Endodermal cell (in vitro differentiated cells): ENCODE data around the gene DOCK4. TPM values are rescaled to one million over a fixed set of nuclear protein-coding genes. Genes with fewer than 3 reads are reported as not detected.

Experiments
- DNase-seq: peaks from one replicate; pipeline ENCODE4 v3.0.0-alpha.2; 2017
- H3K27ac ChIP-seq: 2 replicates; pipeline ENCODE4 v1.5.1; 2013; ENCODE audit warnings: mild to moderate bottlenecking, low read depth, low read length, moderate library complexity
- H3K27me3 ChIP-seq: 2 replicates; pipeline ENCODE4 v1.6.1; 2013; ENCODE audit warnings: mild to moderate bottlenecking, low read length, moderate library complexity; ENCODE audit not compliant: insufficient read depth, control insufficient read depth, poor library complexity, severe bottlenecking
- H3K36me3 ChIP-seq: 2 replicates; pipeline ENCODE4 v1.7.0; 2013; ENCODE audit warnings: mild to moderate bottlenecking, low read length, moderate library complexity; ENCODE audit not compliant: control insufficient read depth, insufficient read depth
- H3K4me1 ChIP-seq: one replicate; pipeline ENCODE4 v1.7.0; 2013; ENCODE audit warnings: low read length; ENCODE audit not compliant: control insufficient read depth, insufficient read depth
- H3K4me3 ChIP-seq: 2 replicates; pipeline ENCODE4 v1.5.1; 2013; ENCODE audit warnings: mild to moderate bottlenecking, low read length, moderate library complexity
- H3K9ac ChIP-seq: 2 replicates; pipeline ENCODE4 v1.6.1; 2013; ENCODE audit warnings: mild to moderate bottlenecking, low read length, moderate library complexity; ENCODE audit not compliant: poor library complexity, severe bottlenecking; ENCODE audit errors: extremely low read depth
- H3K9me3 ChIP-seq: 2 replicates; pipeline ENCODE4 v1.6.1; 2013; ENCODE audit warnings: mild to moderate bottlenecking, low read length, moderate library complexity; ENCODE audit not compliant: control insufficient read depth
- H3K27ac Mint-ChIP-seq: 2 replicates; pipeline ENCODE4 v1.8.0; 2020; ENCODE audit warnings: mixed read lengths
- H3K27me3 Mint-ChIP-seq: 2 replicates; pipeline ENCODE4 v1.8.0; 2021; ENCODE audit warnings: mild to moderate bottlenecking, mixed read lengths; ENCODE audit not compliant: insufficient read depth
- H3K36me3 Mint-ChIP-seq: 2 replicates; pipeline ENCODE4 v1.8.0; 2020; ENCODE audit warnings: low read depth, mixed read lengths
- H3K4me1 Mint-ChIP-seq: 2 replicates; pipeline ENCODE4 v1.8.0; 2020; ENCODE audit warnings: mixed read lengths
- H3K4me3 Mint-ChIP-seq: 2 replicates; pipeline ENCODE4 v1.8.0; 2020; ENCODE audit warnings: mild to moderate bottlenecking, moderate library complexity, mixed read lengths
- H3K9me3 Mint-ChIP-seq: 2 replicates; pipeline ENCODE4 v1.8.0; 2020; ENCODE audit warnings: mild to moderate bottlenecking, mixed read lengths
- WGBS, 2 experiments: methylation state at CpG; one replicate each; pipeline versions ENCODE4 v1.1.5 to v1.1.7; 2013; ENCODE audit warnings: missing lambda C conversion rate in 2 of 2, mixed read lengths in 1 of 2; ENCODE audit not compliant: insufficient coverage in 1 of 2, insufficient read length in 1 of 2; 5-methylcytosine and 5-hydroxymethylcytosine counted together
- total RNA-seq, 2 donors: library from RNA; stranded (reverse); fragmentation: NEBNext Ultra II Directional in 1 of 2; extraction: Animal tissue kit (Norgen Biotek cat#: 25700) in 1 of 2; gene quantifications; 2 replicates in 1 of 2; 3 replicates in 1 of 2; pipeline ENCODE4 v1.2.1, GENCODE V29; 2021
- TF ChIP-seq, protein P1 (sequence below): fragments of 200-600 bp; sonication (generic); conservative IDR thresholded peaks from 2 replicates; pipeline ENCODE4 v1.5.0; 2021; ENCODE audit warnings: antibody characterized with exemption, mild to moderate bottlenecking

The DOCK4 gene
- total RNA-seq, 2 donors from 2014 or later, result 11.2 to 15.3 TPM

DNA sequence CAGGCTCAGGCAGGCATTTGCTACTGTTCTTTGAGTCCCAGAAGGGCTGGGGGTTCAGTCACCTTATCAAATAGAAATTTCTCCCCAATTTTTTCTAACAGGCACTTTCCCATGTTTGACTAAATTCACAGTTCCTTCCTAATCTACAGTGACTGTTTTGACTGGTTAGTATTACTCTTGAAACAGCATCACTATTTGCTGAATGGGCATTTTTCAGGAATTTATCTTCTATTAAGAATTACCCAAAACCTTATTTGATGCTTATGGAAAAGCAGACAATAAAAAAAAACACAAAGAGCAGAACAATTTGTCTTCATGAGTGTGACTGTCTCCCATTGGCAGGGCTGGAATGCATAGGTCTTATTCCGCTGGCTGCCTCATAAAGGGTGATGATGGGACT is 269.0 kb downstream of the DOCK4 start:
- H3K36me3 Mint-ChIP-seq, result peaks cover 30% of the 10 kb centered on the region
- no peak for DNase-seq

GRCh38 chr7:111933609-111934008 is 272.6 kb downstream of the DOCK4 start:
- no peaks in the 10 kb centered on the region for H3K36me3 ChIP-seq
- Mint-ChIP-seq H3K27ac (no peak overlapping the region), H3K36me3 (peaks cover 11% of the 10 kb centered on the region), H3K4me1 (peaks cover 36% of the 10 kb centered on the region), H3K27me3 (no peaks in the 10 kb centered on the region), H3K9me3 (no peaks in the 10 kb centered on the region), H3K4me3 (no peak overlapping the region)
- H3K27me3 ChIP-seq, result no peaks in the 10 kb centered on the region
- H3K27ac ChIP-seq, result no peak overlapping the region
- H3K9ac ChIP-seq, result no peak overlapping the region
- H3K4me3 ChIP-seq, result no peak overlapping the region
- no peaks in the 10 kb centered on the region for H3K9me3 ChIP-seq
- DNase-seq, result no peak
- peaks cover 2% of the 10 kb centered on the region for H3K4me1 ChIP-seq
- 97% methylated on average over 4 of the region's 4 CpGs; no CpG with 5 or more reads in 1 of the 2 experiments for WGBS, 2 experiments
- TF ChIP-seq, protein P1, sequence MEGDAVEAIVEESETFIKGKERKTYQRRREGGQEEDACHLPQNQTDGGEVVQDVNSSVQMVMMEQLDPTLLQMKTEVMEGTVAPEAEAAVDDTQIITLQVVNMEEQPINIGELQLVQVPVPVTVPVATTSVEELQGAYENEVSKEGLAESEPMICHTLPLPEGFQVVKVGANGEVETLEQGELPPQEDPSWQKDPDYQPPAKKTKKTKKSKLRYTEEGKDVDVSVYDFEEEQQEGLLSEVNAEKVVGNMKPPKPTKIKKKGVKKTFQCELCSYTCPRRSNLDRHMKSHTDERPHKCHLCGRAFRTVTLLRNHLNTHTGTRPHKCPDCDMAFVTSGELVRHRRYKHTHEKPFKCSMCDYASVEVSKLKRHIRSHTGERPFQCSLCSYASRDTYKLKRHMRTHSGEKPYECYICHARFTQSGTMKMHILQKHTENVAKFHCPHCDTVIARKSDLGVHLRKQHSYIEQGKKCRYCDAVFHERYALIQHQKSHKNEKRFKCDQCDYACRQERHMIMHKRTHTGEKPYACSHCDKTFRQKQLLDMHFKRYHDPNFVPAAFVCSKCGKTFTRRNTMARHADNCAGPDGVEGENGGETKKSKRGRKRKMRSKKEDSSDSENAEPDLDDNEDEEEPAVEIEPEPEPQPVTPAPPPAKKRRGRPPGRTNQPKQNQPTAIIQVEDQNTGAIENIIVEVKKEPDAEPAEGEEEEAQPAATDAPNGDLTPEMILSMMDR, result no peak

More for the DNA sequence above, 269.0 kb downstream of the DOCK4 start:
- H3K27ac Mint-ChIP-seq, result no peak overlapping the region
- 80 to 82% methylated on average over 1 of the region's 1 CpG for WGBS, 2 experiments
- Histone ChIP-seq H3K9ac (no peak overlapping the region), H3K36me3 (peaks cover 3% of the 10 kb centered on the region), H3K27me3 (no peaks in the 10 kb centered on the region), H3K9me3 (peaks cover 23% of the 10 kb centered on the region), H3K4me3 (no peak overlapping the region), H3K27ac (no peak overlapping the region), H3K4me1 (no peaks in the 10 kb centered on the region)
- H3K4me3 Mint-ChIP-seq, result no peak overlapping the region
- H3K4me1 Mint-ChIP-seq, result peaks cover 19% of the 10 kb centered on the region
- TF ChIP-seq, protein P1, result no peak
- H3K9me3 Mint-ChIP-seq, result peaks cover 14% of the 10 kb centered on the region
- H3K27me3 Mint-ChIP-seq, result no peaks in the 10 kb centered on the region

DNA sequence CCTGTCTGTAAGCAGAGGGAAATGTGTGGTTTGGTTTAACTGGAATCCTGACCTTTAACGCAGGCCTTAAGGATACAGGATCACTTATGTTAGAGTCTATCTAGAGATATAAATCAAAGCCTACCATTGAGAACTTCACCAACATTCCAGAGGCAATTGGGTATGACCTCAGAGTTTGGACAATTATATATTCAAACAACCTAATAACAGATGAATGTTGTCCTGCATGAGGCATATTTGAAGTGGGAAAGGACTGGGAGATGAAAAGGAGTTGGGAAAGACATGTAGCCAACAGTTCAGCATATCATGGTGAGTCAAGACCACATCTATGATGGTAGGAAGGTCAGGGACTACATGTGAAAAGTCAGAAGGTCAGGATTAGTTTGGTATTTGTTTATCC is 274.2 kb downstream of the DOCK4 start:
- Histone ChIP-seq H3K27me3 (no peaks in the 10 kb centered on the region), H3K4me1 (peaks cover 2% of the 10 kb centered on the region), H3K36me3 (no peaks in the 10 kb centered on the region), H3K4me3 (no peak overlapping the region), H3K27ac (no peak overlapping the region), H3K9ac (no peak overlapping the region), H3K9me3 (no peaks in the 10 kb centered on the region)
- 100% methylated on average over 1 of the region's 1 CpG; no CpG with 5 or more reads in 1 of the 2 experiments for WGBS, 2 experiments
- no peaks in the 10 kb centered on the region for H3K9me3 Mint-ChIP-seq
- DNase-seq, result no peak
- no peak overlapping the region for H3K4me3 Mint-ChIP-seq
- TF ChIP-seq, protein P1, result no peak
- H3K36me3 Mint-ChIP-seq, result peaks cover 7% of the 10 kb centered on the region
- H3K4me1 Mint-ChIP-seq, result peaks cover 32% of the 10 kb centered on the region
- no peaks in the 10 kb centered on the region for H3K27me3 Mint-ChIP-seq
- H3K27ac Mint-ChIP-seq, result no peak overlapping the region
